SU-DHL-6 (cell line): ENCODE data around the gene DNAH5.

ENCODE experiments used
- CTCF ChIP-seq: fragments of 200-600 bp; sonication (generic); IDR thresholded peaks from one replicate; pipeline ENCODE4 v1.5.1; 2017; ENCODE audit warnings: antibody characterized with exemption, mild to moderate bottlenecking, low read length, moderate library complexity; ENCODE audit not compliant: insufficient read depth, poor library complexity, severe bottlenecking
- EZH2phosphoT487 ChIP-seq: fragments of 200-600 bp; sonication (generic), shearing (Covaris generic); conservative IDR thresholded peaks from 2 replicates; pipeline ENCODE4 v1.6.1; 2018; ENCODE audit warnings: mild to moderate bottlenecking, antibody characterized with exemption, low read length, moderate library complexity, mixed read lengths

GRCh38 chr5:13649656-13650055 is 294.8 kb downstream of the DNAH5 start:
- TF ChIP-seq EZH2phosphoT487 (no peak), CTCF (no peak)
